HepG2 (cell line): ENCODE results near the gene SYT11. TPM values are rescaled to one million over a fixed set of nuclear protein-coding genes. Genes with fewer than 3 reads are reported as not detected.
A peak's percentile ranks its signal among the peaks of the same experiment; 100 is the strongest.

Source experiments
- ATAC-seq: fragments of 200-7000 bp; cut with Tn5 transposase; 3 replicates; pipeline ENCODE4 v1.9.1; 2020; ENCODE audit warnings: mild to moderate bottlenecking, moderate library complexity
- BruUV-seq: library from RNA; stranded (reverse); fragments of 400-500 nt; replicated peaks from 2 replicates; lab custom pipeline; 2021; lab: Mats Ljungman, UMichigan
- CTCF ChIA-PET: fragments of 300-600 bp; formaldehyde crosslinking; extraction: SDS; loops from one replicate; lab custom pipeline; 2021; ENCODE audit warnings: low total read pairs, inconsistent platforms, low intra/inter-chr PET ratio; lab: Yijun Ruan, JAX
- POLR2A ChIA-PET: fragments of 350-600 bp; sonication (Branson Sonifier 250); formaldehyde crosslinking; loops from one replicate; lab custom pipeline; 2020; ENCODE audit warnings: antibody characterized with exemption, inconsistent platforms; lab: Yijun Ruan, JAX
- DNase-seq: peaks from one replicate; pipeline ENCODE4 v3.0.0-alpha.2; 2015; ENCODE audit warnings: low spot score
- FAIRE-seq: peaks from 3 replicates; lab custom pipeline; 2011; peaks lifted over from hg19 to GRCh38; lab: Jason Lieb, UNC
- H2AFZ ChIP-seq: one replicate; pipeline ENCODE4 v1.6.1; 2011; ENCODE audit warnings: low read length, inconsistent platforms
- H3K27ac ChIP-seq: fragments of 300-600 bp; 3 replicates; pipeline ENCODE4 v1.8.0; 2011; ENCODE audit warnings: mixed run types, mild to moderate bottlenecking, mixed read lengths, low read length, inconsistent platforms; ENCODE audit not compliant: insufficient read depth; ENCODE audit errors: extremely low read length
- H3K27me3 ChIP-seq, 2 experiments: fragments of 200-600 bp in 1 of 2; 2 replicates in 1 of 2; 3 replicates in 1 of 2; pipeline versions ENCODE4 v1.6.0 to v1.8.0; 2011; ENCODE audit warnings: low read length in 2 of 2, mild to moderate bottlenecking in 2 of 2, moderate library complexity in 2 of 2, inconsistent platforms in 1 of 2; ENCODE audit not compliant: insufficient read depth in 2 of 2, control insufficient read depth in 1 of 2
- H3K36me3 ChIP-seq, 2 experiments: fragments of 200-600 bp in 1 of 2; replicated peaks in 1 of 2; 2 replicates in 1 of 2; 3 replicates in 1 of 2; pipeline versions ENCODE4 v1.5.1 to v1.8.0; 2011; ENCODE audit warnings: low read length in 2 of 2, inconsistent platforms in 1 of 2; ENCODE audit not compliant: insufficient read depth in 2 of 2, control insufficient read depth in 1 of 2
- H3K4me1 ChIP-seq: 2 replicates; pipeline ENCODE4 v1.5.1; 2012; ENCODE audit warnings: low read length, inconsistent platforms; ENCODE audit not compliant: insufficient read depth
- H3K4me2 ChIP-seq: 2 replicates; pipeline ENCODE4 v1.6.0; 2011; ENCODE audit warnings: low read depth, low read length, inconsistent platforms
- H3K4me3 ChIP-seq, 3 experiments: fragments of 200-600 bp in 1 of 3; sonication (generic), shearing (Covaris generic) in 1 of 3; replicated peaks in 1 of 3; 2 replicates each; pipeline ENCODE4 v1.5.1; 2011 to 2016; ENCODE audit warnings: low read length in 3 of 3, inconsistent platforms in 2 of 3, low read depth in 2 of 3, mild to moderate bottlenecking in 2 of 3, control low read depth in 1 of 3, mixed read lengths in 1 of 3; ENCODE audit not compliant: insufficient read depth in 1 of 3
- H3K79me2 ChIP-seq: one replicate; pipeline ENCODE4 v1.6.1; 2011; ENCODE audit warnings: low read length, inconsistent platforms; ENCODE audit not compliant: insufficient read depth
- H3K9ac ChIP-seq: 2 replicates; pipeline ENCODE4 v1.6.0; 2011; ENCODE audit warnings: mild to moderate bottlenecking, low read depth, low read length, inconsistent platforms; ENCODE audit not compliant: insufficient read depth
- H3K9me3 ChIP-seq: 2 replicates; pipeline ENCODE4 v1.5.1; 2012; ENCODE audit warnings: mild to moderate bottlenecking, low read length
- H4K20me1 ChIP-seq: 2 replicates; pipeline ENCODE4 v1.6.0; 2011; ENCODE audit warnings: inconsistent platforms, mild to moderate bottlenecking, low read length, moderate library complexity; ENCODE audit not compliant: insufficient read depth
- AGO1 ChIP-seq: fragments of 200-400 bp; formaldehyde crosslinking; IDR thresholded peaks from 2 replicates; pipeline ENCODE4 v1.6.1; 2017; ENCODE audit warnings: mild to moderate bottlenecking, low read depth, low read length, moderate library complexity; ENCODE audit not compliant: poor library complexity, severe bottlenecking
- BORCS8-MEF2B ChIP-seq: sonication (generic); formaldehyde crosslinking; IDR thresholded peaks from 2 replicates; pipeline ENCODE4 v1.8.0; 2022; ENCODE audit warnings: mild to moderate bottlenecking, missing genetic modification reagents
- CENPX ChIP-seq: sonication (generic); formaldehyde crosslinking; IDR thresholded peaks from 2 replicates; pipeline ENCODE4 v1.9.0; 2021; ENCODE audit warnings: mild to moderate bottlenecking, missing genetic modification reagents, moderate library complexity
- ELF1 ChIP-seq: sonication (generic); formaldehyde crosslinking; IDR thresholded peaks from 2 replicates; pipeline ENCODE4 v1.4.0; 2020; ENCODE audit warnings: missing genetic modification reagents
- HINFP ChIP-seq: sonication (generic); formaldehyde crosslinking; IDR thresholded peaks from 2 replicates; pipeline ENCODE4 v1.4.0; 2020; ENCODE audit warnings: low read depth, mild to moderate bottlenecking, missing genetic modification reagents
- HMG20B ChIP-seq: conservative IDR thresholded peaks from 2 replicates; pipeline ENCODE4 v1.6.1; 2016; ENCODE audit warnings: missing genetic modification reagents, missing compliant biosample characterization
- JUN ChIP-seq: sonication (generic); formaldehyde crosslinking; IDR thresholded peaks from 2 replicates; pipeline ENCODE4 v1.4.0; 2020; ENCODE audit warnings: mild to moderate bottlenecking, missing genetic modification reagents
- PBX2 ChIP-seq: IDR thresholded peaks from 2 replicates; pipeline ENCODE4 v1.6.1; 2016; ENCODE audit warnings: control low read depth
- RBAK ChIP-seq: sonication (generic); formaldehyde crosslinking; IDR thresholded peaks from 2 replicates; pipeline ENCODE4 v1.5.1; 2020; ENCODE audit warnings: mild to moderate bottlenecking, missing genetic modification reagents
- RBM39 ChIP-seq: fragments of 200-400 bp; formaldehyde crosslinking; IDR thresholded peaks from one replicate; pipeline ENCODE4 v1.6.1; 2018; ENCODE audit warnings: antibody characterized with exemption, mild to moderate bottlenecking, low read depth, low read length; ENCODE audit not compliant: poor library complexity, severe bottlenecking
- RERE ChIP-seq: IDR thresholded peaks from 2 replicates; pipeline ENCODE4 v1.6.1; 2016; ENCODE audit warnings: low read depth, missing genetic modification reagents, missing compliant biosample characterization
- ZIK1 ChIP-seq: sonication (generic); formaldehyde crosslinking; IDR thresholded peaks from 2 replicates; pipeline ENCODE4 v1.5.0; 2020; ENCODE audit warnings: mild to moderate bottlenecking, low read depth, missing genetic modification reagents, borderline replicate concordance
- ZNF75D ChIP-seq: sonication (generic); formaldehyde crosslinking; IDR thresholded peaks from 2 replicates; pipeline ENCODE4 v1.8.1; 2023; ENCODE audit warnings: missing genetic modification reagents, mild to moderate bottlenecking, borderline replicate concordance
- ZNF761 ChIP-seq: sonication (generic); formaldehyde crosslinking; conservative IDR thresholded peaks from 2 replicates; pipeline ENCODE4 v1.4.0; 2020; ENCODE audit warnings: mild to moderate bottlenecking, missing genetic modification reagents
- ZNF775 ChIP-seq: sonication (generic); formaldehyde crosslinking; IDR thresholded peaks from 2 replicates; pipeline ENCODE4 v1.4.0; 2020; ENCODE audit warnings: missing genetic modification reagents, mild to moderate bottlenecking, moderate library complexity, borderline replicate concordance
- ZNF841 ChIP-seq: sonication (generic); formaldehyde crosslinking; IDR thresholded peaks from 2 replicates; pipeline ENCODE4 v1.8.1; 2023; ENCODE audit warnings: missing genetic modification reagents, borderline replicate concordance
- WGBS: methylation state at CpG from one replicate; pipeline ENCODE4 v1.1.6; 2017; ENCODE audit warnings: low lambda C conversion rate; 5-methylcytosine and 5-hydroxymethylcytosine counted together
- in situ Hi-C: cut with HindIII; loops from 2 replicates; pipeline ENCODE4 v1.10.0; 2017; ENCODE audit warnings: low pct_unique_long_range_greater_than_20kb; ENCODE audit not compliant: extremely low pct_ligation_motif_present
- intact Hi-C: fragments of 100-400 bp; cut with micrococcal nuclease; formaldehyde crosslinking; loops from one replicate; pipeline ENCODE4 v1.10.0; 2022; ENCODE audit not compliant: unreplicated experiment
- polyA plus RNA-seq, 8 experiments: library from polyadenylated mRNA; depleted of rRNA in 3 of 8; stranded (reverse) in 7 of 8; unstranded in 1 of 8; fragments of >200 nt; fragmentation: Illumina TruSeq in 4 of 8; extraction: Trizol in 4 of 8; gene quantifications; 2 replicates each; pipeline versions ENCODE4 v1.2.1 to v1.2.3, GENCODE V29; 2011 to 2016; ENCODE audit warnings: low read depth in 4 of 8, missing spikeins in 1 of 8, mixed read lengths in 1 of 8; ENCODE audit not compliant: insufficient read depth in 1 of 8
- total RNA-seq, 5 experiments: library from RNA; depleted of rRNA; stranded (reverse); fragments of >200 nt; fragmentation: Illumina TruSeq; extraction: Trizol; gene quantifications; 2 replicates each; pipeline ENCODE4 v1.2.3, GENCODE V29; 2016; ENCODE audit warnings: low read depth in 1 of 5

Gene SYT11
- total and polyA plus RNA-seq, 2 of the 13 experiments (the other 11 are each of a cell fraction or from before 2014, with no cell fraction given) = 0.22 to 0.59 TPM

GRCh38 chr1:155835548-155835947, 23.8 kb upstream of the SYT11 start:
- H3K4me3 ChIP-seq = no peak overlapping the region
- FAIRE-seq (no peak), DNase-seq (no peak), ATAC-seq (no peak)
- H3K27me3 ChIP-seq = no peaks in the 10 kb centered on the region
- H4K20me1 ChIP-seq = no peaks in the 10 kb centered on the region
- BruUV-seq = no TSS peak
- in situ Hi-C loops = no loop called here
- ChIA-PET CTCF (no interaction called here), POLR2A (no interaction called here)
- H2AFZ ChIP-seq = no peak overlapping the region
- H3K79me2 ChIP-seq = peaks cover 4% of the 10 kb centered on the region
- peak overlapping the region; percentile 1 for H3K27ac ChIP-seq
- WGBS = 95% methylated on average over 6 of the region's 6 CpGs
- H3K9ac ChIP-seq = no peak overlapping the region
- peaks cover 0 to 6% of the 10 kb centered on the region in 2 experiments; a peak in 1 of 5 replicates for H3K36me3 ChIP-seq
- no peak overlapping the region for H3K4me2 ChIP-seq
- H3K9me3 ChIP-seq = no peaks in the 10 kb centered on the region
- H3K4me1 ChIP-seq = peaks cover 31% of the 10 kb centered on the region
- intact Hi-C loops = no loop called here
- no peak for TF ChIP-seq PBX2 (CRISPR knock-in tag)
- TF ChIP-seq JUN = no peak
- TF ChIP-seq RERE (CRISPR knock-in tag) = no peak
- TF ChIP-seq RBM39 = no peak
- no peak for TF ChIP-seq ZNF775 (CRISPR knock-in tag)
- no peak for TF ChIP-seq ZNF761 (CRISPR knock-in tag)
- no peak for TF ChIP-seq HINFP (CRISPR knock-in tag)
- TF ChIP-seq ZNF75D (CRISPR knock-in tag) = no peak
- no peak for TF ChIP-seq ELF1 (CRISPR knock-in tag)
- no peak for TF ChIP-seq HMG20B
- no peak for TF ChIP-seq RBAK (CRISPR knock-in tag)
- no peak for TF ChIP-seq BORCS8-MEF2B (CRISPR knock-in tag)
- no peak for TF ChIP-seq ZIK1 (CRISPR knock-in tag)
- TF ChIP-seq AGO1 = no peak
- no peak for TF ChIP-seq CENPX (CRISPR knock-in tag)
- no peak for TF ChIP-seq ZNF841
